NB4 (cell line): ENCODE data around the gene ZNF710.

ENCODE experiments used
- CTCF ChIP-seq: IDR thresholded peaks from one replicate; pipeline ENCODE4 v1.5.1; 2012; ENCODE audit warnings: low read depth, low read length
- MAX ChIP-seq: IDR thresholded peaks from 2 replicates; pipeline ENCODE4 v1.6.1; 2011; ENCODE audit warnings: low read depth, low read length
- MYC ChIP-seq: IDR thresholded peaks from 2 replicates; pipeline ENCODE4 v1.6.1; 2011; ENCODE audit warnings: low read depth, low read length
- POLR2A ChIP-seq: IDR thresholded peaks from 2 replicates; pipeline ENCODE4 v1.6.1; 2011; ENCODE audit warnings: mild to moderate bottlenecking; ENCODE audit not compliant: insufficient read length; ENCODE audit errors: extremely low read depth

GRCh38 chr15:90053685-90054466 lies 52.8 kb downstream of the ZNF710 start:
- TF ChIP-seq CTCF: no peak
- no peak for TF ChIP-seq POLR2A
- TF ChIP-seq MAX: no peak
- TF ChIP-seq MYC: no peak
